ENCODE data around the gene SMARCC1.
"Not testable (repeated sequence)": the region's sequence is repeated elsewhere in the genome, so short reads cannot be mapped to it uniquely, and the experiment has no call there.

SMARCC1 gene

DNA sequence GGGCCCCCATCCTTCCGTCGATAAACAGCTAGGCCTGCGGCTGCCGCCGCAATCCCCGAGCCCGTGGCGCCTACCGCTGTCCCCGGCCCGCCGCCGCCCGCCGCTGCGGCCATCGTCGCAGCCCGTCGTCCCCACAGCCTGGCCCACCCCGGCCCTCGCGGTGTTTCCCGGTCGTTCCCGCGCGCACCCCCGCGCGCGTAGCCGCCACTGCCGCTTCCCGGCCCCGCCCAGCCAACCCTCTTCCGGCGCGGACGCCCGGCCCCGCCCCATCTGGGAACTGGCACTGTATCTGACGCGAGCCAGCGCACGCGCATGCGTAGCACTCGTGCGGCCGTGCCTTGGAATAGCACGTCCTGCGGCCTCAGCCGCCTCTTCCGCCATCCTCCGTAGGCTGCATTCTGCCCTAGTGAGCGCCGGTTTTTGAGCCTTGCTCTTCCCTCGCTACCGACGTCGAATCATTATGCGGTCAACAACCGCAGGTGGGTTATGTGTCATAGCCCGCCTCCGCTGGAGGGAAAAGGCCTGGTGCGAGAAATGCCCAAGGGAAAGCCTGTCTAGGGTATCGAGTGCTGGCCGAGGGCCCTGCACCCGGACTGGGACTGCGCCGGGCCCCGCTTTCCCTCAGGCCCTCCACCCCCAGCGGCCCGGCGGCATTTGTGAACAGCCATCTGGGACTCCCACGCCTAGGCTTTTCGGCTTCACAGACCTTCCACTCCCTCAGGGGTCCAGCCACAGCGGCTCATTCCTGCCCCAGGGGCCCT is at the start of gene SMARCC1:
SMARCC1 (minus strand) TSS at position 209 of the 761 bp plus-strand sequence; CDS start at position 113, 96 bp downstream.
- DNase-seq = peak; percentile 88

DNA sequence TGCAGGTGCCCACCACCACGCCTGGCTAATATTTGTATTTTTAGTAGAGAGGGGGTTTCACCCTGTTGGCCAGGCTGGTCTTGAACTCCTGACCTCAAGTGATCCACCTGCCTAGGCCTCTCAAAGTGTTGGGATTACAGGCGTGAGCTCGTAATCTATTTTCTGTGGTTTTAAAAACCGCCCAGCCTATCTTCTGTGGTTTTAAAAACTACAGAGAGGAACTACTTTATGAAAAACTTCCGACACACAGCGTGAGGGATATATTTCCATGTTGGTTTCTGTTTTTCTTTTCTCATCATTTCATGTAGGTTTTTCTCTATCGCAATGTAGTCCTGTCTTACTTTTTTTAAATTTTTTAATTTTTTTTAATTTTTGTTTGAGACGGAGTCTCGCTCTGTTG is 47.8 kb upstream of the SMARCC1 start:
- DNase-seq = not testable (repeated sequence)

DNA sequence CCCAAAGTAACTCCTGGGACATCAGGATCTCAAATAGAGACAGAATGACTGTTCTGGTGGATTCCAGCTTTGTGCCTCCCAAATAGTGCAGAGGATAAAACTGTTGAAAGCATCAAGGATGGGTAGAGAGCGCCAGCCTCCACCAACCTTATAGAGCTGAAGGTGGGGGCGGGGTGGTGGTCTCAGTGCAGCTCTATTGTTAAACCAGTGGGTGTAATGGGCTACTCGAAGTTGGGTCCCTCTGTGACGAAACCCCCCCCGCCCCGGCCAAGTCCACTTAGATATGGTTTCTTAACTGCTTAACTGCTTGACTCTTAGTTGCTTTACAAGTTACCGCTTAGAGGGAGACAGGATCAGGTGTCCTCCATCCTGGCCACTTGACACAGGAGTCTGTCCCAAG is 43.9 kb upstream of the SMARCC1 start:
- DNase-seq = no peak

DNA sequence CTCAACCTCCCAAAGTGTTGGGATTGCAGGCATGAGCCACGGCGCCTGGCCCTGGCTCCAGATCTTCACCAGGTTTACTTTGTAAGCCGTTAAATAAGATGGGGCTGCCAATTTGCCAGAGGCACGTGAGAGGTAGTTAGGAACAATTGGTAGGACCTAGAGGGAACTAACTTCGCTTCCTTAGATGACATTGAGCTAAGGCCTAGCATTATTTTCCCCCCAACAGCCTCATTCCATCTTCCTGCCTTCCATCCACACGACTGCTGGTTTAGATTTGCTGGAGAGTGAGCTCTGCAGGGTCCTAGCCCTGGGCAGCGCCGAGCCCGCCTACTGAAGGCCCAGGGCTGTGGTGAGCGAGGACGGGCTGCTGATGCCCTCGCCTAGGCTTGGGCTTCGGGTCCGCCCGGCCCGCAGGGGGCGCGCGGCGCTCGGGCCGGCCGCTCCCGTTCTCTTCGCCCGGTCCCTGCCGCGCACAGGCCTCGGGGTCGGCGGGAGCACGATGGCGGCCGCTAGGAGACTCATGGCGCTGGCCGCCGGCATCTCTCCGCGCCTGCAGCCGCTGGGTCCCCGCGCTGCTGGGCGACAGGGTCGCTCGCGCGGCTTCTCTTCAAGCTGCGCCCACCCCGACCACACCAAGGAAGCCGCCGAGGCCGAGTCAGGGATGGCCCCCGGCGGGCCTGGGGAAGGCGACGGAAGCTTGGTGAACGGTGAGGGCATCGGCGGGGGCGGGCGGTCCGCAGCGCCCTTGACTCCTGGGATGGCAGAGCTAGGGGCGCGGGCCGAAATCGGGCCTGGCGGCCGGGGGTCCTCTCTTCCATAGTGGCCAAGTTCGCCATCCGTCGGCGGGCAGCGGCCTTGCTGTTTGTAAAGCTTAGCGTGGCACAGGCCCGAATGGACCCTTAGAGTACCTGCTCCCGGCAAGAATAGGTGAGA is 43.1 kb upstream of the SMARCC1 start:
- peak; percentile 75 for DNase-seq

DNA sequence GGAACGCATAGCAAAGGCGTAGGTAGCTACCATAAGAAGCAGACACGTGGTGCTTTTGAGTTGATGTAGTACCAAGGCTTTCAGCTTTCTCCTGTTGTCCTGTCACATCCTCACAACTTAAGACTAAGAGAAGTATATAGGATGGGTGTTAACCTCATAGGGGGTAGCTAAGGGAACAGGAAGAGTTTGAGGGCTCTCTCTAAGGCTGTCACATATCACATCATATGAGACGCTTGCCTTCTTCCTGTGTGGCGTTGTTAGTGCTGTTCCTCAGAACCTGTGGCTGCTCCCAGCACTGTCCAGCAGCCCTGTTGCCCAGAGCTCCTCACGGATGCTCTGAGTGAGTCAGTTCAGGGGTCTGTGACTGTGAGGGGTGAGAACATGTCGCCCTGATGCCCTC is 35.9 kb upstream of the SMARCC1 start:
- no peak for DNase-seq

DNA sequence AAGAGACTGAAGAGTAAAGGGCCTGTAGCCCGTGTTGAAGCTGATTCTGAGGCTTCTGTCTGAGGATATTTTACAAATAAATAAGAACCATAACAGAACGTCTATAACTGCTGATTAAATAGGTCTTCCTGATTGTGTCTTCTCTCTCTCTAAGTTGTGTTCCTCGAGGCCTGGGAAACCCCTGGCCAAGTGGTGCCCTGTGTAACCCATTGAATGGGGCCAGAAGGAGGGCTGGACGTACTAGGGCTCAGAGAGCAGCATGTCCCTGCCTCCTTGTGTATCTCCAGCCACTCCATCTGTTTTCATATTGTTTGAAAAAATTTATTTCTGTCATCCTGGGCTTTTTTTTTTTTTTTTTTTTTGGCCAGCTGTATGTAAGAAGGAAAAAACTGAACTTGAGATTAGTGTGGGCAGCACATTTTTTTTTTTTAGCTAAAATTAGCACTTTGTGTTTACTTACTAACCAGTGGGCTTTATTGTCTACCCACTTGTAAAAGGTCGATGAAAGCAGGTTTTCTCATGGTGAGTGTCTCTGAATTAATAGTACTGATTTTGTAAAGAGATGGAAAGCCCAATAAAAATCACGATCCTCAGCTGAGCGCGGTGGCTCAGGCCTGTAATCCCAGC is 32.0 kb upstream of the SMARCC1 start:
- DNase-seq = no peak

DNA sequence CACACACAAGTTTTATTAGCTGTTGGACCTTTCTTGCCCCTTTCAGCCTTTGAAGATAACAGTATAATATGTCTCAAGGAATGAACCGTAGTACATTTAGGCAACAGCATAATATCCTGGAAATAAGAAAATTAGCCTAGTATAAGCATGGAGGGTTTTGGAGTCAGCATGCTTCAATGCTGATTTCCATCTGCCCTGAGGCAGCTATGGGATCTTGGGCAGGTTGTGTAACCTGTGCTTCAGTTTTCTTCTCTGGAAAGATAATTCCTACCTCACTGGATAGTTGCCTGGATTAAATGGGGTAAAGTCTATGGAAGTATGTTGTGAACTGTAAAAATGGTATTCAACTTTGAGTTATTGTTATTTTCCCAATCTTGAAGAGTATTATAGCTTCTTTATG is 22.9 kb upstream of the SMARCC1 start:
- DNase-seq = no peak

DNA sequence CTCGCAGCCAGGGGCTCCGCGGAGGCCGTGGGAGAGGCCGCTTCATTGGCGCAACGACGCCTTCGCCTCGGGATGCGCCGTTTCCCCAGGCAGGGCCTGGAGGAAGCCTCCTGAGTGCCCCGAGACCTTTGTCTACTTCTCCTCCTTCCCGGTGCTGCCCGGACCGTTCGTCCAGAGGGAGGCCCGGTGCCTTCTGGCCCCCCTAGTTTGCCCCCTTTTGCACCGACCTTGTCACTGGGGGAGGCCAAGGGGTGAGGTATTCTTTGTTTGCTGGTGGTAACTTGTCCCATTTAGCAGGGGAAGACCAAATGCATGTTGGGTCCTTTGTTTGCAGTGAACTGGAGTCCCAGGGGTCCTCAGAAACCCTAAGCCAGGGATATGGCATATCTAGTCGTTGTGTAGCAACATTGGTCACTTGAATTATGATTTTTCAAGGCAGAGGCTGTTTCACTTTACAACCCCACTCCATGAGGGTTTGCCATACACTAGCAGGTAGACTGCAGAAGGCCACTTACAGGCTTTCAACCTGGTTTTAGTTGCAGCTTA is 21.9 kb upstream of the SMARCC1 start:
- peak; percentile 41 for DNase-seq

DNA sequence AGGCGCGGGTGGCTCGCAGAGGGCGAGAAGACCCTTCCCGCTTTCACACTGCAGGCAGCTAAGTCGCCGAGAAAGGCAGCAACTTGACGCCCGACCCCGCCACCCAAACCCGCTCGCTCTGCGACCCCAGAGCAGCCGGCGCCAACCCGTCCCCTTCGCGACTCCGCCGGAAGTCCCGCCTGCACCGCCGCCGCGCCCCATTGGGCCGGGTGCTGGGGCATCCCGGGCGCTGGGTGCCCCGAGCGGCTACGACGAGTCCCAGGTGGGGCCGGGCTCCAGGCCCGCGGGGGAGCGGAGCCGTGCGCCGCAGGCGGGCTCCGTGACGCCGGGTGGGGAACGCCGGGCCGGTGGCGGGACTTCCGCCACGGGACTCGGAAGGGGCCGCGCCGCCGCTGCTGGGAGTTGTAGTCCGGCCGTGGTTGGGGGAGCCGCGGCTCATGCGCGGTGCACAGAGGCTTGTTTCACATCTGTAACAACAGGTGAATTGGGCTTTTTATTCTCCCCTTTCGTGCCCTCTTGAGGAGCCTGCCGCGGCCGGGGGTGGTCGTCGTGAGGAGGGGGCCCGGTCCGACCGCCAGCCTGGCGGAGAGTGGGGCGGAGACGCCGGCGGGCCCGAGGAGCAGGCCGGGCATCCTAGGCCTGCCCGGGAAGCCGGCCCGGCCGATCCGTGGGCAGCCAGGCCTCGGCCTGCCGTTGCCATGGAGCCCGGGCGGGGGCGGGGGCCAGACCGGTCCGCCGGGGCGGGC is 21.2 kb upstream of the SMARCC1 start, which contains the start of gene DHX30:
DHX30 (plus strand) TSS at position 405 of the 746 bp plus-strand sequence. CDS start 7,546 bp downstream, outside the sequence.
- peak; percentile 70 for DNase-seq

DNA sequence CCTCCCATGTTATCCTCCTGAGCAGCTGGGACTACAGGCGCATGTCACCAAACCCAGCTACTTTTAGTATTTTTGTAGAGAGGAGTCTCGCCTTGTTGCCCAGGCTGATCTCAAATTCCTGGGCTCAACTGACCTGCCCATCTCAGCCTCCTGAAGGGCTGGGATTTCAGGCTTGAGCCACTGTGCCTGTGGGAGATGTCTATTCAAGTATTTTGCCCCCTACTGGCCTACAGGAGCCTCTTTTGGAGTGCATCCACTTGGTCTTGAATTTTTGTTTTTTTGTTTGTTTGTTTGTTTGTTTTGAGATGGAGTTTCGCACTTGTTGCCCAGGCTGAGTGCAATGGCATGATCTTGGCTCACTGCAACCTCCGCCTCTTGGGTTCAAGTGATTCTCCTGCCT is 18.0 kb upstream of the SMARCC1 start:
- no peak for DNase-seq

DNA sequence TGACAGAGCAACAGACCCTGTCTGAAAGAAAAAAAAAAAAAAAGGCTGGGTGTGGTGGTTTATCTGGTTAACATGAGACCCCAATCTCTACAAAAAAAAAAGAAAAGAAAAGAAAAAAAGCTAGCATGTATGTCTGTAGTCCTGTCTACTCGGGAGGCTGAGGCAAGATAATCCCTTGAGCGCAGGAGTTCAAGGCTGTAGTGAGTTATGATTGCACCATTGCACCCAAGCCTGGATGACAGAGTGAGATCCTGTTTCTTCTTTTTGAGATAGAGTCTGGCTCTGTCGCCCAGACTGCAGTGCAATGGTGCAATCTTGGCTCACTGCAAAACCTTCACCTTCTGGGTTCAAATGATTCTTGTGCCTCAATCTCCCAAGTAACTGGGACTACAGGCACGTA is 12.9 kb upstream of the SMARCC1 start:
- no peak for DNase-seq

DNA sequence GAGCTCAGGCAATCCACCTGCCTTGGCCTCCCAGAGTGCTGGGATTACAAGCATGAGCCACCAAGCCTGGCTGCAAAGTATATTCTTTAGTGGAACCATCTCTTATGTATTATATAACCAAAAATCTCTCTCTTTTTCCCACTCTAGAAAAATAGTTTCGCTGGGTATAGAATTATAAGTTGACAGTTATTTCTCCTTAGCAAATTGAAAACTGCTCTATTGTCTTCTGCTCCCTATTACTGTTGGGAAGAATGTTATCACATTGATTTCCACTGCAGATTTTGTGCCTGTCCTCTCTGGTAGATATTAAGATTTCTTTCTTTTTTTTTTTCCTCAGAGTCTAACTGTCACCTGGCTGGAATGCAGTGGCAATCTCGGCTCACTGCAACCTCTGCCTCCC is 11.0 kb upstream of the SMARCC1 start:
- DNase-seq = no peak

DNA sequence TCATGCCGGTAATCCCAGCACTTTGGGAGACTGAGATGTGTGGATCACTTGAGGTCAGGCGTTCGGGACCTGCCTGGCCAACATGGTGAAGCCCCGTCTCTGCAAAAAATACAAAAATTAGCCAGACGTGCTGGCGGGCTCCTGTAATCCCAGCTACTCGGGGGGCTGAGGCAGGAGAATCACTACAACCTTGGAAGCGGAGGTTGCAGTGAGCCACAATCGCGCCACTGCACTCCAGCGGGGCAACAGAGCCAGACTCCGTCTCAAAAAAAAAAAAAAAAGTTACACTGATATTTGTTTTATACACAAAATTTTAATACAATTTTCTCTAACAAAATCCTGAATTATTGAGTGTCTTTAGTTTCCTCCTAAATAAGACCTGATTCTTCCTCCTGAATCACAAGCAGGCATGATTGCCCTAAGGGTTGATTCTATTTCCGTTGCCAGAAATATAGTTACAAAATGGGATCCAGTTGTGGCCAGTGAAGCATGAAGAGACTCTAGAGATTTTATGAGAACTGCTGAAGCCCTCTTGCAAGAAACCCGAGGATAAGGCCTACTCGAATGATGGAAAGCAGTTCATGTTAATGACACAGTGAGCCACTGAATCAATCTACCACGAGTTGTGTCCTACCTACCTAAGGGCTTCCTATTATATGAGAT is 9.6 kb upstream of the SMARCC1 start:
- no peak for DNase-seq

DNA sequence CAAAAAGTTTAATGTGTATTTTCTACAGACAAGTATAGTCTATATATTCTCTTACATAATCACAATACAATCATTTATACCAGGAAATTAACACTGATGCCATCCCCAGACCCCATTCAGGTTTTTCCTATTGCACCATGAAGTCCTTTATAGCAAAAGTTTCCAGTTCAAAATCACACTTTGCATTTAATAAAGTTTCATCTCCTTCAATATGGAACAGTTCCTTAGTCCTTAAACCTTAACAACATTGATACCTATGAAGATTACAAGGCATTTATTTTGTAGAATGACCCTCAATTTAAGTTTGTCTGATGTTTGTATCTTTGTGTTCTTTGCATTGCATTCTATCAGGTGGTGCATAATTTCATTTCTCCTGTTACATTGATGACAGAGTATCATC is 2.0 kb upstream of the SMARCC1 start:
- no peak for DNase-seq

DNA sequence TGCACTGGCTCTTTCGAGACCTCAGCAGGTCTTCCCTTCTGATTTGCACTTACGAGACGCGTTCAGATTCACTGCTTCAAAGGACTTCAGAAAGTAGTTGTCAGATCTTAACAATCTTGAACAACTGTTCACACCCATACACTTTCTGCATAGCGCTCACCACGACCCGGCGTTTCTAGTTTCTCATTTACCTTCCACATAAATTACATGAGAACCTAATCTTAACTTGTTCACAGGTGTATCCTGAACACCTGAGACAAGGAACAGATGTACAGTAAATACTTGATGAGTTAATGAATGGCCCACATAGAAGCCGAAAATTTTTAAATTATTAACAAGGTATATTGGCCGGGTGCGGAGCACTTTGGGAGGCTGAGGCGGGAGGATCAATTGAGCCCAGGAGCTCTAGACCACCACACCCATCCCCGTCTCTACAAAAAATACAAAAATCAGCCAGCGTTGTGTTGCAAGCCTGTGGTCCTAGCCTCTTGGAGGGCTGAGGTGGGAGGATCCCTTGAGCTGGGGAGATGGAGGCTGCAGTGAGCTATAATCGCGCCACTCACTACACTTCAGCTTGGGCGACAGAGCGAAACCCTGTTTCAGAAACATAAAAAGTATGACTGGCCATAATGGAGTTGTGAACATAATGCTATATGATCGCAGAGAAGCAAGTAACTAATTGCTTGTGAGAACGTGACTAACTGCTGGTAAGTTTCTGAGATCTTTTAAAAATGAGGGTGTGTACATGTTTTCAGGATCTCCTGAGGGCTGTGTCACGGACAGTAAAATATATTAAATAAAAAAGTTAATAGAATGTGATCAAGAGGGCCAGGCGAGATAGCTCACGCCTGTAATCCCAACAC is 984 bp upstream of the SMARCC1 start:
- DNase-seq = no peak

DNA sequence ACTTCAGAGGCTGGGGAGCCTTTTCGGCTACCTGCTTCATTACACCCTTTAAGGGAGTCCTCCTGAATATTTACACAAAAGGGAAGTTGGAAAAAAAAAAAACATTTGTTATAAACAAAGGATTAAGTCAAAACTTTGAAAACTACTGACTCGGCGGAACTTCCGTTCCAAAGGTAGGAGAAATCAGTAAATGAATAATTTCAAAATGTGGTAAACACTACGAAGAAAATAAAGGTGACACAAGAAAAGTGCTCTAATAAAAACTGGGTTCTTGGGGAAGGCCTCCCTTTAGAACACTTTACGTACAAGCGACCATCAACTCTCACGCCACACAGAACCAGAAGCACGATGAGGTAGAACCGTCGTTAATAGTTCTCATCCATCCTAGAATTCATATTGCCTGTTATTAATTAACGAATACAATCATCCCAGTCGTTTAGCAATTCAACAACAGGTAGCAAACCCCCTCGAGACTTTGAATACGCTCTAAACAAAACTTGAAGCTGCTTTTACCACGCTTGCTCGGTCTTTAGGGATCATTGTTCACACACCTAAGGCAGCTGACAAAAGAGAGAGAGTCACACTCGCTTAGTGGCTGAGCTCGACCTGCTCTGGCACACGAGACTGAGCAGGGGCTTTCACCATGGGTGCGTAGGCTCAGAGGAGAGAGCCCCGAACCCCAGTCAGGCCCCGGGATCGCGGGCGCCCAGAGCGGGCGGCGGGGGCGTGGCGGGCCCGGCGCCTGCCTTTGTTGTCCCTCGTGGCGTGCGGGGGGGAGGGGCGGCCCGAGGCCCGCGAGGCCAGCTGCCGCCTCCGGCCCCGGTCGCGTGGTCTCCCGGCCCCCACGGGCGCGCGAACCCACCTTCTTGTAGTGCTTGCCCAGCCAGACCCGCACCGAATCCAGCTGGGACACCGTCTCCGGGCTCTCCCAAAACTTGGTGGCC is 680 bp downstream of the SMARCC1 start:
- DNase-seq = peak; percentile 69

DNA sequence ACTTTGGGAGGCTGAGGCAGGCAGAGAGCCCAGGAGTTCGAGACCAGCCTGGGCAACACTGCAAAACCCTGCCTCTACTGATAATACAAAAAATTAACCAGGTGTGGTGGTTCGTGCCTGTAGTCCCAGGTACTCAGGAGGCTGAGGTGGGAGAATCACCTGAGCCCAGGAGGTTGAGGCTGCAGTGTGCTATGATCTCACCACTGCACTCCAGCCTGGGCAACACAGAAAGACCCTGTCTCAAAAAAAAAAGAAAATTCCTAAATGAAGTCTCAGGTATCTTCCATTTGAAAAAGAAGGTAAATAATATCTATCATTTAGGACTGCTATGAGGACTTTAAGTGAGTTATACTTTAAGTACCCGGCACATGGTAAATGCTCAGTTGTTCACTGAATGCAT is 2.9 kb downstream of the SMARCC1 start:
- DNase-seq = no peak

DNA sequence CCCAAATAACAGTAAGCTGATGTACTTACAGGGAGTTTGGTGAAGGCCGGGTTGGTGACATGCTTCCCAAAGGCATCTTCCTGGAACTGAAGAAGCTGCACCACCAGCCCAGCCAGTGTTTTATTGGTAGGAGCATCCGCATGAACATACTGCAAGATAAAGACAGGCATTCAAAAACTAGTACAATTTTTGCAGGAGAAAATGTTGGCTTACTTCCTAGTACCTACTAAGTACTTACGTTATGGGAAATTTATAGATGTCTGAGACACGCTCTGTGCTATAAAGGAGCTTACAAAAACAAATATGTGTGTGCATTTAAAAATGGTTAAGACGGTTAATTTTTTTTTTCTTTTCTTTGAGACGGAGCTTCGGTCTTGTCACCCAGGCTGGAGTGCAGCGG is 8.9 kb downstream of the SMARCC1 start:
- no peak for DNase-seq

DNA sequence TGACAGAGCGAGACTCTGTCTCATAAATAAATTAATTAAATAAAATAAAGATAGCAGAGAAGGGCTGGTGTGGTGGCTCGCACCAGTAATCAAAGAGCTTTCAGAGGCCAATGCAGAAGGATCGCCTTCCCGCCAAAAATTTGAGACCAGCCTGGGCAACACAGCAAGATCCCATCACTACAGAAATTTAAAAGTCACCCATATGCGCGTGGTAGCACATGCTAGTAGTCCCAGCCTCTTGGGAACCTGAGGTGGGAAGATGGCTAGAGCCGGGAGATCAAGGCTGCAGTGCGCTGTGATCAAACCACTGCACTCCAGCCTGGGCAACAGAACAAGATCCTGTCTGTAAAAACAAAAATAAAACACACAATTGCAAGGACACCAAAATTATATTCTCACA is 9.6 kb downstream of the SMARCC1 start:
- no peak for DNase-seq

DNA sequence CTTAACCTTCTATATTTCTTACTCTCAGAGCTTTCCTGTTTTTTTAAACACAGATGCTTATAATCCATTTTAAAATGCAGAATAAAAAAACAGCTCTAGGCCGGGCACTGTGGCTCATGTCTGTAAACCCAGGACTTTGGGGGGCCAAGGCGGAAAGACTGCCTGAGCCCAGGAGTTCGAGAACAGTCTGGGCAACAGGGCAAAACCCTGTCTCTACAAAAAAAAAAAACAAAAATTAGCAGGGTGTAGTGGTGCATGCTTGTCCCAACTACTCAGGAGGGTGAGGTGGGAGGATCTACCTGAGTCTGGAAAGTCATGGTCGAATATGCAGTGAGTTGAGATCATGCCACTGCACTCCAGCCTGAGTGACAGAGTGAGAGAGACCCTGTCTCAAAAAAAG is 15.5 kb downstream of the SMARCC1 start:
- no peak for DNase-seq

All from NCI-H1092 treated with DMSO at 0.1 percent for 48 hours (cell line).